Ectodermal cell (in vitro differentiated cells): ENCODE results near the gene MAST2.

Source experiments
- H3K27ac ChIP-seq: 2 replicates; pipeline ENCODE4 v1.7.0; 2013; ENCODE audit warnings: mild to moderate bottlenecking, low read depth, low read length; ENCODE audit not compliant: insufficient read depth, poor library complexity, severe bottlenecking
- H3K27me3 ChIP-seq: 2 replicates; pipeline ENCODE4 v1.7.0; 2013; ENCODE audit warnings: mild to moderate bottlenecking, low read length; ENCODE audit not compliant: insufficient read depth, control insufficient read depth, poor library complexity, severe bottlenecking
- H3K36me3 ChIP-seq: one replicate; pipeline ENCODE4 v1.7.0; 2013; ENCODE audit warnings: low read length; ENCODE audit not compliant: control insufficient read depth, insufficient read depth
- H3K4me1 ChIP-seq: one replicate; pipeline ENCODE4 v1.7.0; 2013; ENCODE audit warnings: low read length; ENCODE audit not compliant: control insufficient read depth, insufficient read depth
- H3K4me3 ChIP-seq: 2 replicates; pipeline ENCODE4 v1.7.0; 2013; ENCODE audit warnings: low read depth, low read length, control low read depth; ENCODE audit not compliant: insufficient read depth
- H3K9me3 ChIP-seq: 2 replicates; pipeline ENCODE4 v1.7.0; 2013; ENCODE audit warnings: mild to moderate bottlenecking, low read length, moderate library complexity; ENCODE audit not compliant: control insufficient read depth
- WGBS, 2 experiments: methylation state at CpG; one replicate each; pipeline ENCODE4 v1.1.7; 2013; ENCODE audit warnings: missing lambda C conversion rate in 2 of 2; 5-methylcytosine and 5-hydroxymethylcytosine counted together

Gene MAST2

DNA sequence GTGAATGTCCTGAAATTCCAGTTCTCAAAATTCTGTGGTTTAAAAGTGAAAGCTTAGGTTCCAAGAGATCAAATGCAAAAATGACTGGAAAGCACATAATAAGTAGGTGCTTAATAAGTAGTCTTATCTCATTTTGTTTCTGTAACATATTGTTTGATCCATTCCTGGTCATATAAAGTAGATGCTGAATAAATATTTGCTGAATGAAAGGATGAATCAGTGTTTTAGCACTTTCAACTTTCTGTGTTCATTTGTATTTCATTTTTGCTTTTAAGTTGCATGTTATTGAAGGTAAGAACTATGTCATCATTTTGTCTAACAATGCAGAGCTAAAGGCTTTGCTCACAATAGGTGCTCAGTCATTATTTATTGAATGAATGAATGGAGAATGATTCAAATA is 6.3 kb downstream of the MAST2 start:
- Histone ChIP-seq H3K4me3 (no peak overlapping the region), H3K36me3 (no peaks in the 10 kb centered on the region), H3K9me3 (no peaks in the 10 kb centered on the region), H3K4me1 (peaks cover 3% of the 10 kb centered on the region), H3K27ac (no peak overlapping the region), H3K27me3 (no peaks in the 10 kb centered on the region)

DNA sequence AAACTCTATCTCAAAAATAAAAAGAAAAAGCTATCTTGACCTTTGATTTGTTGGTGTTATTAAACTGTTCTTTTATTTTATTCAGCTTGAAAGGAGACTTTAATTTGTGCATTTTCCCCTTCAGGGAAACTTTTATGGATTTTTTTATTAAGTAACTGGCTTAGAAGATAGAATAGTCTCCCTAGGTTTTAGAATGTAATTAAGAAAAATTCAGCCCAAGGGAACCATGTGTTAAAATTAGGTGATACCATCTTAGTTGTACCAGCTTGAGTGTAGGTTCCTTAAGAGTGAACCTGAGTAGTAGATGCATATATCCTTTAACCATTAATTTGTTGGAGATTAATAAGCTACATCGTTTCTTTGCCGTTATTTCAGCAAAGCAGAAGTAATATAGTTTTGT is 11.4 kb downstream of the MAST2 start:
- Histone ChIP-seq H3K27ac (no peak overlapping the region), H3K9me3 (no peaks in the 10 kb centered on the region), H3K36me3 (no peaks in the 10 kb centered on the region), H3K27me3 (no peaks in the 10 kb centered on the region), H3K4me3 (no peak overlapping the region), H3K4me1 (no peaks in the 10 kb centered on the region)
- 86 to 95% methylated on average over 2 of the region's 2 CpGs for WGBS, 2 experiments

GRCh38 chr1:45815667-45816458 is 12.5 kb downstream of the MAST2 start:
- Histone ChIP-seq H3K4me3 (no peak overlapping the region), H3K27me3 (no peaks in the 10 kb centered on the region), H3K9me3 (no peaks in the 10 kb centered on the region), H3K4me1 (no peaks in the 10 kb centered on the region), H3K36me3 (no peaks in the 10 kb centered on the region), H3K27ac (no peak overlapping the region)
- WGBS, 2 experiments, result 88 to 92% methylated on average over 3 of the region's 3 CpGs

DNA sequence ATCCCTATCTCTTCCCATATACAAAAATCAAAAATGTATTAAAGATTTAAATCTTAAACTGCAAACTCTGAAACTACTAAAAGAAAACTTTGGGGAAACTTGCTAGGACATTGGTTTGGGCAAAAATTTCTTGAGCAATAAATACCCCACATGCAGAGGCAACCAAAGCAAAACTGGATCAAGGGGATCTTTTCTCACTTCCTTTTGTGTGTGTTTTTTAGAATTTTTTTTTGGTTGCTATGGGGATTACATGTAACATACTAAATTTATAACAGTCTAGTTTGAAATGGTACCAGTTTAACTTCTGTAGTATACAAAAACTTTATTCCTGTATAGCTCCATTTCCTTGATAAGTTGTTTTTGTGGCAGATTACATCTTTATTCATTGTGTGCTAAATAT is 16.8 kb downstream of the MAST2 start:
- Histone ChIP-seq H3K9me3 (no peaks in the 10 kb centered on the region), H3K4me3 (no peak overlapping the region), H3K36me3 (no peaks in the 10 kb centered on the region), H3K4me1 (no peaks in the 10 kb centered on the region), H3K27ac (no peak overlapping the region), H3K27me3 (no peaks in the 10 kb centered on the region)

DNA sequence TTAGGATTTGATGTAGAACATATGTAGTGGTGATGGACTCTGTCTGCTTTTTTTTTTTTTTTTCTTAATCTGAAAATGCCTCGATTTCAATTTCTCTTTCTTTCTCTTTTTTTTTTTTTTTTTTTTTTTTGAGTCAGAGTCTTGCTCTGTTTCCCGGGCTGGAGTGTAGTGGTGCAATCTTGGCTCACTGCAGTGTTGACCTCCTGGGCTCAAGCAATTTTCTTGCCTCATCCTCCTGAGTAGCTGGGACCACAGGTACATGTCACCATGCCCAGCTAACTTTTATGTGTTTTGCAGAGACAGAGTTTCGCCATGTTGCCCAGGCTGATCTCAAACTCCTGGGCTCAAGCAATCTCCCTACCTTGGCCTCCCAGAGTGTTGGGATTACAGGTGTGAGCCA is 17.4 kb downstream of the MAST2 start:
- Histone ChIP-seq H3K27ac (no peak overlapping the region), H3K4me3 (no peak overlapping the region), H3K36me3 (peaks cover 4% of the 10 kb centered on the region), H3K9me3 (no peaks in the 10 kb centered on the region), H3K27me3 (no peaks in the 10 kb centered on the region), H3K4me1 (no peaks in the 10 kb centered on the region)
- WGBS, 2 experiments, result 90 to 95% methylated on average over 3 of the region's 3 CpGs

GRCh38 chr1:45822644-45823043 is 19.2 kb downstream of the MAST2 start:
- Histone ChIP-seq H3K4me3 (no peak overlapping the region), H3K9me3 (no peaks in the 10 kb centered on the region), H3K36me3 (peaks cover 8% of the 10 kb centered on the region), H3K27me3 (no peaks in the 10 kb centered on the region), H3K27ac (no peak overlapping the region), H3K4me1 (no peaks in the 10 kb centered on the region)
- 87 to 96% methylated on average over 1 of the region's 1 CpG for WGBS, 2 experiments

DNA sequence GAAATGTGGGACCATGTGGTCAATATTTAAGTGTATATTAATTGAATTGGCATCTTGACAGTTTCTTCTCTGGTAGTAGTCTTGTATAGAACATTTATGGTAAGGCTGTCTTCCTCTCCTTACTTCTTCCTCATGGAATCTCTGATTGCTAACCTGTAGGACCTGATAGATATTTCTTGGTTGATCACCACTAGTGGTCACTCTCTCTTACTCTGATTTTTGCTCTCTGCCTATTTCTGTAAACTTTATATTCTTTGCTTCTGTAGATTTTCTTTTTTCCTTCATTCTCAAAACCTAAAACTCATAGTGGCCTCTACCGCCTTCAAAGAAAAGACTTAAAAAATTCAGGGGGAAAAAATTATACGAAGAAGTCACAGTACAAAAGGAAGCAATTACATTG is 21.2 kb downstream of the MAST2 start:
- Histone ChIP-seq H3K27me3 (no peaks in the 10 kb centered on the region), H3K36me3 (peaks cover 8% of the 10 kb centered on the region), H3K4me1 (no peaks in the 10 kb centered on the region), H3K27ac (no peak overlapping the region), H3K9me3 (no peaks in the 10 kb centered on the region), H3K4me3 (no peak overlapping the region)
- 95 to 100% methylated on average over 2 of the region's 2 CpGs for WGBS, 2 experiments

DNA sequence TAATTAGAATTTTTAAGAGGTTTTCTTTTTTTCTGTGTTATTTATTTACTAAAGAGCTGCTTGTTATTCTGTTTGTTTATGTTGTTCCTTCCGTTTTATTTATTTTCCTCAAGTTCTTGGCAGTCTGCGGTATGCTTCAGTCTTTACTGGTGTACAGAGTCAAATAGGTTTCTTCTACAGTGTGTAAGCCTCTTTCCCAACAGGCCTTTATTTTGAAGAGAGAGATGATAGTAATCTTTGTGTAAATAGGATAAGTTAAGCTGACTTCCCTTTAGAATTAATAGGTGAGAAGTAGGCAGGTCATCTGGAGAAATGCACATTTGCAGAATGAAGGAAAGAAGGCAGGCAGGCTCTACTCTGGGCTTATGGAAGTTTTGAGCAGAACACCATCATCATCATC is 23.8 kb downstream of the MAST2 start:
- H3K27ac ChIP-seq, result no peak overlapping the region
- 96 to 100% methylated on average over 2 of the region's 2 CpGs for WGBS, 2 experiments
- no peaks in the 10 kb centered on the region for H3K9me3 ChIP-seq
- H3K27me3 ChIP-seq, result no peaks in the 10 kb centered on the region
- peaks cover 8% of the 10 kb centered on the region for H3K36me3 ChIP-seq
- H3K4me3 ChIP-seq, result no peak overlapping the region
- H3K4me1 ChIP-seq, result no peaks in the 10 kb centered on the region

GRCh38 chr1:45828841-45829240 is 25.4 kb downstream of the MAST2 start:
- Histone ChIP-seq H3K27ac (no peak overlapping the region), H3K4me3 (no peak overlapping the region), H3K36me3 (peaks cover 8% of the 10 kb centered on the region), H3K4me1 (no peaks in the 10 kb centered on the region), H3K9me3 (no peaks in the 10 kb centered on the region), H3K27me3 (no peaks in the 10 kb centered on the region)
- WGBS, 2 experiments, result 94 to 95% methylated on average over 1 of the region's 1 CpG

DNA sequence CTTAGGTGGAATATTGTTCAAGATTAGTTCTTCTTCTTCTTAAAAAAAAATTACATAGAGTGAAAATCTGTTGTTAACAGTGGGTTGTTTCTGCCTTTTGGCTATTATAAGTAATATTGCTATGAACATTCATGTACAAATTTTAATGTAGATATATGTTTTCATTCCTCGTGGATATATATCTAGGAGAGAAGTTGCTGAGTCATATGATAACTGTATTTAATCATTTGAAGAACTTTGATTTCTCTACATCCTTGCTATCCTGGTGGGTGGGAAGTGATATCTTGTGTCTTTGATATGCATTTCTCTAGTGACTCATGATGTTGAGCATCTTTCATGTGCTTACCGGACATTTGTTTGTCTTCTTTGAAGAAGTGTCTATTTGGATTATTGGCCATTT is 29.9 kb downstream of the MAST2 start:
- Histone ChIP-seq H3K27ac (no peak overlapping the region), H3K4me1 (no peaks in the 10 kb centered on the region), H3K4me3 (no peak overlapping the region), H3K27me3 (no peaks in the 10 kb centered on the region), H3K36me3 (no peaks in the 10 kb centered on the region), H3K9me3 (no peaks in the 10 kb centered on the region)
- WGBS, 2 experiments, result 85 to 92% methylated on average over 1 to 2 of the region's 2 CpGs

DNA sequence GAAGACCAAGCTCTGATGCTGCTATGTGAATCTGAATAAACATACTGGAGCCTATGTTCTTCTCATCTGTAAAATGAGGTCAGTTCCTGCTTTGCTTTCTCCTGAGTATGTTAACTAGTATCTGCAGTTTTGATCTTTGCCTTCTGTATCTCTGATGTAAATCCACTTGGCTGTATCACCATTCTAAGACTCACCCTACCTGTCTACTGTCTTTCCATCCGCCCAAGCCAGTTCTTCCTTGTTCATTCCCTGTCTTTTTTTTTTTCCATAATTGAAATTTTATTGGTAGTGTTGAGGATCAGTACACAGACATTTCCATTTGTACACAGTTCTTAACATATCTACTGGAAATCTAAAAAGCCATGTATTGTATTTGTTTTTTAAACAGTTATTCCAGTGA is 31.3 kb downstream of the MAST2 start:
- Histone ChIP-seq H3K4me3 (no peak overlapping the region), H3K27me3 (no peaks in the 10 kb centered on the region), H3K4me1 (no peaks in the 10 kb centered on the region), H3K27ac (no peak overlapping the region), H3K36me3 (no peaks in the 10 kb centered on the region), H3K9me3 (no peaks in the 10 kb centered on the region)
- WGBS, 2 experiments, result 80% methylated on average over 1 of the region's 1 CpG; no CpG with 5 or more reads in 1 of the 2 experiments
